GM18498 (cell line): ENCODE results near the gene KIRREL3.

Experiments used
- ATAC-seq: cut with Tn5 transposase; IDR thresholded peaks from one replicate; pipeline ENCODE4 v1.9.1; 2021; ENCODE audit warnings: mild to moderate bottlenecking, moderate library complexity; ENCODE audit not compliant: unreplicated experiment

KIRREL3 gene

GRCh38 chr11:126433244-126433846 is 567.2 kb downstream of the KIRREL3 start:
- ATAC-seq = no peak

DNA sequence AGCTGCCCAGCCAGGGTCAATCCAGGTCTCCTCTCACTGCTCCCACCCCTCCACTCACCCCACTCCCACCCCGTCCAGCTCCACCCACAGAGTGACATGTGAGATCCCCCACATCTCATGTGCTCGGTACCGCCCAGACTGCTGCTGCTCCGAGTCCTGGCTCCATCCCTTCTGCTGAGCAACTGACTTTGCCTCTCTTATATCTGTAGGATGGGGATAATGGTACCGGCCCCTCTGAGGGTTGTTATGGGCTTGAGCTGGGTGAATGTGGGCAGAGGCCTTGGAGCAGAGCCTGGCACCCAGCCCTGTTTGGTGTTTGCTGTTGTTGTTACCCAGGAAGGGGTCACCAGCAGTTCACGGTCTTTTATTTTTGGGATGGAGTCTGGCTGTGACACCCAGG is 568.0 kb downstream of the KIRREL3 start:
- no peak for ATAC-seq

- no peak for ATAC-seq
Measured at GRCh38 chr11:126432065-126432461, 568.5 kb downstream of the KIRREL3 start.

GRCh38 chr11:126431401-126432064 is 569.0 kb downstream of the KIRREL3 start:
- no peak for ATAC-seq

- ATAC-seq = no peak
Measured at GRCh38 chr11:126430581-126431335, 569.8 kb downstream of the KIRREL3 start.

DNA sequence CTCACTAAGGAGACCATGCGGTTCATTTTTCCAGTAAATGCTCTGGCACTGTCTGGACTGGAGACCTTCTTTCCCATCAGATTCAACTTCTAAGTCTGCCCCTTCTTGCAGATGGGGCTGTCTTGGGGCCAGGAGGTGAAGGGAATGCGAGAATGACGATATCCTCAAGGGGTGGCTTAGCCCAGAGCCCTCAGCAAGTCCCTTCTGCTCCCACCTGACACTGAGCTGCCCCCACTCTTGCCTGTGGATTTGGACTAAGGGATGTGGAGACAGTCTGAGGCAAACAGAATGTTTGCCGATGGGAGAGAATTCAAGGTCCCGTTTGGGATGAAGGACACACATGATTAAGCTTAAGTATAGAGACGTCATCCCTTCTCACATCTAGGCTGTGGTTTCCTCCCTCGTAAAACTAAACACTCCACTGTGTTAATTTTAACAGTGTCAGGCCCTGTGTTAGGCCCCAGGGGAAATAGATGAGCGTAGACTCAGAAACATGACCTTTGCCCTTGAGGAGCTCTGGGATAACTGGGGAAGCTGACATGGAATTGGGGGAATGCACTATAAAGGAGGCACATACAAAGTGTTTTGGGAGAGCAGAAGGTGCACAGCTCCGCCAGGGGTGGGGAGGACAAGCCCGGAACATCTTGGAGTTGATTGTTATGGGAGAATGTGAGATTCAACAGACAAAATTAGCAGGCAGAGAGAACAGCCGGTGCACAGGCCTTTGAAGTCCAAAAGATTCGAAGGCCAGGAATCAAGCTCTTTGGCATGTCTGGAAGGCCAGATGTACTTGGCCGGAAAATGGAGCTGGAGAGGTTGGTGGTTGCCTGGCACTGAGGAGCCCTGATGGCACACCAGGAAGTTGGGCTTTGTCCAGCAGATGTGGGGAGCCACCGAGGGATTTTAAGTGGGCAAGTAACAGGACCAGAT is 573.5 kb downstream of the KIRREL3 start:
- peak; percentile 78 for ATAC-seq

DNA sequence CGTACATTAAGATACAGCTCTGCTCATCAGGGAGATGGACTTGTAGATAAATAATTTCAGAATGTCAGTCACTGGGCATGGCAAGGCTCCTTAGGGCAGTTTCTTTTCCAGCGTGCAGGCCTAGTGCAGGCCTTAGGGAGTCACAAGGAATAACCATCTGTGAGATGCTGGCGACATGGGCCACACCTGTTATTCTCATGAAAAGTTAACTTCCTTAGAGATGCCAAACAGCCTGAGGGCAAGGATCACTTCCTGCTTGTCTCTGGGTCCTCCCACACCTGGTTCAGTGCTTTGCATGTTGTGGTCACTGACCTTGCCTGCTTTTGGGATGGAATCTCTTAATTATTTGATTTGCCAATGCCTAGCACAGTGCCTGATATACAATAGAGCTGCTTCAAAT is 574.5 kb downstream of the KIRREL3 start:
- ATAC-seq = no peak

DNA sequence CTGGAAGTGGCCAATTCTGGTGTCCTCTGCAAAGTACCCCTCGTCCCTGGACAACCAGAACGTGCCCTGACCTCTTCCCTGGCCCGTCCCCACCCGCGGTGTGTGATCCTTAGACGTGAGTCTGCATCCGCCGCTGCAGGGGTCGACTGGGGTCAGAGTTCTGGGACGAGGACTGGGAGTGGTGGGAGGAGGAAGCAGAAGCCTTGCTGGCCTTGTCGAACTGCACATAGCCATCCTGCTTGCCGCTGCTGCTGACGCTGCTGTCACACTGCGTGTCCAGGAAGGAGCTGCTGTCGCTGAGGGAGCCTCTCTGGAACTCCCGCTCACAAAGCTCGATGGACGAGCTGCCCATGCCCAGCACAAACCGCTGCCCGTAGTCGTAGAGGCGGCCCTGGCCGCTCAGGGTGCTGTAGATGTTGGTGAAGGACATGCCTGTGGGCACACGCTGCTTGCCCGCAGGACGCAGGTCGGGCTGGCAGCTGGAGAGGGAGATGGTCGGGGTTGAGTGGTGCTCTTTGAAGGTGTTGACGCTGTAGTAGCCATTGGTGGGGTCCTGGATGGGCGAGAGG is 576.0 kb downstream of the KIRREL3 start:
- no peak for ATAC-seq

GRCh38 chr11:126423743-126424142 is 576.8 kb downstream of the KIRREL3 start:
- ATAC-seq = no peak

DNA sequence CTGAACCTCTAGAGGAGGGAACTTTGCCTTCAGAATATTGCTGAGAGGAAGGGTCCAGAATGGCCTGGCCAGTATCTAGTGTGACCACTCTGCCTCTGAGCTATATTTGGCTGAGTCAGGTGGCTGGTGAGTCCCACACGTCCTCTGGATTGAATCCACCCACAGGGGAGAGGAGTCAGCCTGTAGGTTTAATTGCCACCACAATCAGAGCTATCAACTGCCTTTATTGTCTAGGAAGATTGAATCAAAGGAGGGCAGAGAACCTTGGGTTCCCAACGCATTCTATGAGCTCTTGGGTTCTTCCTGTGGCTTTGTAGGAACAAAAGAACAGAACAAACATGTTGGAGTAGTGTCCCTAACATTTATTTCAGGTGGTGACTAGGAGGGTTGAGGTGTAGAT is 577.4 kb downstream of the KIRREL3 start:
- no peak for ATAC-seq

DNA sequence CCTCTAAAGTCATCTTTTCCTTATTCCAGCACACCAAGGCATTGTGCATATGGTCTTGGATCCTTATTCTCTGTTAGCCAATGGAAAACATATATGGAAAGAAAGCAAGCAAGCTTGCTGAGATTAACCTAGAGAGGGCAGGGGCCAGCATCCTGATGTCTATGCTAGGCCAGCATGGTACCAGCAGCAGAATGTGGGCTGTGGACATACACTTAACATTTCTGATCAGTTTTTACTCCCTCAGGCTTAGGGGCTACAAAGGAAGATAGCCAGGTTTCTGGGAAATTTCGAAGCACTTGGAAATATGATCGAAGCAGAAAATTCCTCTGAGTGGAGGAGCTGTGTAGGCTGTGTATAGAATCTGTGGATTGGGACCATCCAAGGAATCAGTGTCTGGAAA is 578.1 kb downstream of the KIRREL3 start:
- ATAC-seq = no peak

GRCh38 chr11:126421271-126421671 is 579.3 kb downstream of the KIRREL3 start:
- no peak for ATAC-seq

DNA sequence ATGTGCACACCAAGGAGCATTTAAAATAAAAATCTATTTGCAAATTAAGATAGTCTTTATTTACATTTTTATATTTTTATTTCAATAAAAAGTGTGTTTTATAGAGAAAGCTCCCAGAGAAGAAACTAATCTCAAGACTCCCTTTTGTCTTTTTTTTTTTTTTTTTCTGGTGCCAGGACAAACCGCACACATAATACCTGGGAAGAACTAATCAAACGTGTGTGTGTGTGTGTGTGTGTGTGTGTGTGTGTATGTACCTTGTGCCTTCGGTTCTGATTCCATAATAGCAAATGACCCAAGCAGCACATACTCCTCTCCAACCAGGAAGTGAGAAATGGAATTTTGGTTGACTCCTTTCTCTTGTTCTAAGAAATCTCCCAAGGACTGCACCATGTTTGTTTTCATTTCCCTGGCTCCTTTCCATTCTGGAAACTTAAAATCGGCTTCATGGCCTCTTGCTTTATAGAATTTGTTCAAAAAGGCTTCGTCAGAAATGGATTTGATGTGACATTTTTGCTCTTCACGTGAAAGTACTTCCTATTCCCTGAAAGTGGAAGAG is 579.8 kb downstream of the KIRREL3 start:
- ATAC-seq = no peak

GRCh38 chr11:126419801-126420697 is 580.5 kb downstream of the KIRREL3 start:
- ATAC-seq = peak; percentile 69

DNA sequence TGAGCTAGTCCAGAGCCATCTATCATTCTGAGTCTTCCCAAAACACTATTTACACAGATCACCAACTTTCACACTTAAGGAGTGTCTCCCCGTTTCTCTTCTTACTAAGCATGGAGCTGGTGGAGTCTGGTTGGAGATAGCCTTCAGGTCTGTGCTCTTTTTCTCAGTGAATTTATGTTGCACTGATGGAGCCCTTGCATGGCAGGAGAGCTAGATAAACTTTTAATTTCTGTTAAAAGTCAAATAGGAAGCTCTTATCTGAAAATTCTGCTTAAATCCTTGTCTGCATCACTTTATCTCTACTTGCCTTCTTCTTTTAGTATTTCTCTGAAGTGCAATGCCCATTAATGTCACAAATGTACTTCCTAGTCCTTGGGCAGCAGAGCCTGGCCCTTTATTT is 581.7 kb downstream of the KIRREL3 start:
- no peak for ATAC-seq

- ATAC-seq = no peak
Measured at GRCh38 chr11:126417091-126417862, 583.3 kb downstream of the KIRREL3 start.

- peak; percentile 88 for ATAC-seq
Measured at GRCh38 chr11:126416542-126417090, 584.0 kb downstream of the KIRREL3 start.

- no peak for ATAC-seq
Measured at GRCh38 chr11:126415669-126416420, 584.7 kb downstream of the KIRREL3 start.
